NT2/D1 (cell line): ENCODE results near the gene LRMDA.

ENCODE experiments used
- YY1 ChIP-seq: IDR thresholded peaks from 2 replicates; pipeline ENCODE4 v1.6.1; 2011; ENCODE audit not compliant: insufficient read length, insufficient read depth
- ZNF274 ChIP-seq: IDR thresholded peaks from 2 replicates; pipeline ENCODE4 v1.6.1; 2011; ENCODE audit warnings: mild to moderate bottlenecking, low read depth, low read length

- TF ChIP-seq YY1 (no peak), ZNF274 (no peak)
Measured at GRCh38 chr10:75862935-75863334, 431.5 kb downstream of the LRMDA start.
